GM12878 (cell line): Measurements from ENCODE around the gene PPP1R13B. TPM values are rescaled to one million over a fixed set of nuclear protein-coding genes. Genes with fewer than 3 reads are reported as not detected.

Experiments
- BCL11A ChIP-seq: IDR thresholded peaks from 2 replicates; pipeline ENCODE4 v1.6.1; 2011; ENCODE audit warnings: low read depth, low read length
- SIN3A ChIP-seq: IDR thresholded peaks from 2 replicates; pipeline ENCODE4 v1.6.1; 2012; ENCODE audit warnings: low read depth, low read length, improper control_type of control experiment
- SPI1 ChIP-seq: IDR thresholded peaks from 2 replicates; pipeline ENCODE4 v1.6.1; 2011; ENCODE audit warnings: low read depth, mild to moderate bottlenecking, low read length, moderate library complexity, borderline replicate concordance; ENCODE audit not compliant: insufficient read depth
- polyA plus RNA-seq, 11 experiments: library from polyadenylated mRNA; depleted of rRNA in 4 of 11; unstranded in 6 of 11; stranded (reverse) in 5 of 11; fragments of >200 nt; fragmentation: Nextera tagmentation in 4 of 11; fragmentation: Illumina TruSeq in 1 of 11; extraction: Ambion mirVana in 4 of 11; extraction: Trizol in 1 of 11; gene quantifications; 1 replicate in 1 of 11; 2 replicates in 10 of 11; pipeline versions ENCODE4 v1.2.1 to v1.2.3, GENCODE V29; 2011 to 2016; ENCODE audit warnings: inconsistent platforms in 2 of 11, missing spikeins in 2 of 11, low read depth in 1 of 11
- total RNA-seq, 4 experiments: library from RNA; depleted of rRNA in 3 of 4; stranded (reverse); fragments of >200 nt in 3 of 4; fragmentation: Illumina TruSeq in 1 of 4; extraction: Trizol in 1 of 4; gene quantifications; 2 replicates each; pipeline versions ENCODE4 v1.2.1 to v1.2.3, GENCODE V29; 2013 to 2021
- TF ChIP-seq, protein P1 (sequence below): fragments of 450-650 bp; IDR thresholded peaks from 2 replicates; pipeline ENCODE4 v1.6.1; 2017; ENCODE audit warnings: antibody characterized with exemption, mild to moderate bottlenecking, moderate library complexity
- TF ChIP-seq, protein P2 (sequence below): IDR thresholded peaks from 2 replicates; pipeline ENCODE4 v1.6.1; 2012; ENCODE audit warnings: low read depth, low read length, improper control_type of control experiment
- TF ChIP-seq, protein P3 (sequence below): fragments of 450-650 bp; IDR thresholded peaks from 2 replicates; pipeline ENCODE4 v1.6.1; 2016; ENCODE audit warnings: mild to moderate bottlenecking

PPP1R13B gene
- total and polyA plus RNA-seq, 10 of the 15 experiments (the other 5 are each of a cell fraction or from before 2014, with no cell fraction given): 0.16 to 8.1 (median 3.2) TPM

DNA sequence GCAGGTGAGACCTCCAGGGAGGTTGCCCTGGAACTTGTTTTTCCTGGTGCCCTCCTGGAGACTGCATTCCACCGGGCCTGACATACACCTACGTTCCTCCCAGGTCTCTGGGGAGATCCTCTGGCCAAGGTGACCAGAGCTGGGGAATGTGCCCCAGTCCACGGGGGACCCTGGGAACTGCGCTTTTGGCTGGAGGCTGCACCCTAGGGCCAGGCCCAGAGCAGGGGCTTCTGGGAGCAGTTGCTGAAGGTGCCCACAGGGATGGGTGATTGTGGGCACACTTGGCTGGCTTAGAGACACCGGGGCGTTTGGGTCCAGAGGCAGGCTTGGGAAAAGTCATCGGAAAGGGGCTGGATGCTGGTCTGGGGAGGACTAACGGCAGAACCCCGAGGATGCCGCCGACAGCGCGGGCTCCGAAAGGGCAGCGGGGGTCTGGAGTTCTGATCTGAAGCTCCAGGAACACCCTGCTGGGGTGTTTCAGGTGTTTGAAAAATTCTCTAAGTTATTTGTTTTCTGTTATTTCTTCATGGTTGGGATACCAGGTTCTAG is 44.4 kb upstream of the PPP1R13B start (continued):
- TF ChIP-seq SIN3A (no peak), BCL11A (no peak), SPI1 (no peak)
- TF ChIP-seq, protein P1, sequence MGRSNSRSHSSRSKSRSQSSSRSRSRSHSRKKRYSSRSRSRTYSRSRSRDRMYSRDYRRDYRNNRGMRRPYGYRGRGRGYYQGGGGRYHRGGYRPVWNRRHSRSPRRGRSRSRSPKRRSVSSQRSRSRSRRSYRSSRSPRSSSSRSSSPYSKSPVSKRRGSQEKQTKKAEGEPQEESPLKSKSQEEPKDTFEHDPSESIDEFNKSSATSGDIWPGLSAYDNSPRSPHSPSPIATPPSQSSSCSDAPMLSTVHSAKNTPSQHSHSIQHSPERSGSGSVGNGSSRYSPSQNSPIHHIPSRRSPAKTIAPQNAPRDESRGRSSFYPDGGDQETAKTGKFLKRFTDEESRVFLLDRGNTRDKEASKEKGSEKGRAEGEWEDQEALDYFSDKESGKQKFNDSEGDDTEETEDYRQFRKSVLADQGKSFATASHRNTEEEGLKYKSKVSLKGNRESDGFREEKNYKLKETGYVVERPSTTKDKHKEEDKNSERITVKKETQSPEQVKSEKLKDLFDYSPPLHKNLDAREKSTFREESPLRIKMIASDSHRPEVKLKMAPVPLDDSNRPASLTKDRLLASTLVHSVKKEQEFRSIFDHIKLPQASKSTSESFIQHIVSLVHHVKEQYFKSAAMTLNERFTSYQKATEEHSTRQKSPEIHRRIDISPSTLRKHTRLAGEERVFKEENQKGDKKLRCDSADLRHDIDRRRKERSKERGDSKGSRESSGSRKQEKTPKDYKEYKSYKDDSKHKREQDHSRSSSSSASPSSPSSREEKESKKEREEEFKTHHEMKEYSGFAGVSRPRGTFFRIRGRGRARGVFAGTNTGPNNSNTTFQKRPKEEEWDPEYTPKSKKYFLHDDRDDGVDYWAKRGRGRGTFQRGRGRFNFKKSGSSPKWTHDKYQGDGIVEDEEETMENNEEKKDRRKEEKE: no peak
- TF ChIP-seq, protein P2, sequence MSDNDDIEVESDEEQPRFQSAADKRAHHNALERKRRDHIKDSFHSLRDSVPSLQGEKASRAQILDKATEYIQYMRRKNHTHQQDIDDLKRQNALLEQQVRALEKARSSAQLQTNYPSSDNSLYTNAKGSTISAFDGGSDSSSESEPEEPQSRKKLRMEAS: no peak
- TF ChIP-seq, protein P3, sequence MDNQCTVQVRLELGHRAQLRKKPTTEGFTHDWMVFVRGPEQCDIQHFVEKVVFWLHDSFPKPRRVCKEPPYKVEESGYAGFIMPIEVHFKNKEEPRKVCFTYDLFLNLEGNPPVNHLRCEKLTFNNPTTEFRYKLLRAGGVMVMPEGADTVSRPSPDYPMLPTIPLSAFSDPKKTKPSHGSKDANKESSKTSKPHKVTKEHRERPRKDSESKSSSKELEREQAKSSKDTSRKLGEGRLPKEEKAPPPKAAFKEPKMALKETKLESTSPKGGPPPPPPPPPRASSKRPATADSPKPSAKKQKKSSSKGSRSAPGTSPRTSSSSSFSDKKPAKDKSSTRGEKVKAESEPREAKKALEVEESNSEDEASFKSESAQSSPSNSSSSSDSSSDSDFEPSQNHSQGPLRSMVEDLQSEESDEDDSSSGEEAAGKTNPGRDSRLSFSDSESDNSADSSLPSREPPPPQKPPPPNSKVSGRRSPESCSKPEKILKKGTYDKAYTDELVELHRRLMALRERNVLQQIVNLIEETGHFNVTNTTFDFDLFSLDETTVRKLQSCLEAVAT: no peak
